Measurements from ENCODE around the gene STAG3. TPM values are rescaled to one million over a fixed set of nuclear protein-coding genes. Genes with fewer than 3 reads are reported as not detected.
A peak's percentile ranks its signal among the peaks of the same experiment; 100 is the strongest.

The STAG3 gene
- total and polyA plus RNA-seq, 2 experiments from 2014 or later: 1.0 to 4.8 TPM

DNA sequence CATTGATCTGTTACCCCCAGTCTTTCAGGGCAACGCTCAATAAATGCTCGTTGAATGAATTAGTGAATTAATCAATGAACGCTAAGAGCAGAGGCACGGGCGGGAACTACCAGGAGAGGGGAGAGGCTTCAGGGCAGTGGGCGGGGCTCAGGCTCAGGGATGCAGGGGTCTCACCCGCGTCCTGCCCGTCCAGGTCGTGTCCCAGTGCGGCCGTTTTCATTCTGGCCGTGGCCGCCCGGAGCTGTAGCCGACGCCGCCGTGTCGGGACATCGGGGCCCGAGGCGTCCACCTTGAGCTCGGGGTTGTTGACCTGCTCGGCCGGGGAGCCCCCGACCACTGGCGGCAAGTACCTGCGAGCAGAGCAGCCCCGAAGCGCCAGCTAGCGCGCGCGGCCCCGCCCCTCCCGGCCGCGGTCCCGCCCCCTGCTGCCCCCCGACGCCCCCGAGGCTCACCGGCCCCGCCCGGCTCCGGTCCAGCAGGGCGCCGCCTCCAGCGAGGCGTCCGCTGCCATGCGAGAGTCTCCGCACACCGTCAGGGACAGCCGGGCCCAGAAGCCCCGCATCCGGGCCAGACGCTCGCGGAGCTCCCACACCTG lies 6.5 kb upstream of the STAG3 start:
- H3K4me2 ChIP-seq: peak overlapping the region; percentile 93
- WGBS (ENCODE audit: low lambda C conversion rate, missing lambda C conversion rate): 6% methylated on average over 24 of the region's 61 CpGs
- peaks cover 18% of the 10 kb centered on the region for H3K27me3 ChIP-seq
- DNase-seq (ENCODE audit: low spot score): peak; percentile 53
- H4K20me1 ChIP-seq (ENCODE audit: insufficient read depth, poor library complexity, severe bottlenecking): no peaks in the 10 kb centered on the region
- H2AFZ ChIP-seq: peak overlapping the region; percentile 52
- TF ChIP-seq EZH2phosphoT487 (IDR thresholded peaks at IDR 0.05; ENCODE audit: low read depth, severe bottlenecking, unreplicated experiment): no peak
- TF ChIP-seq, protein P1, sequence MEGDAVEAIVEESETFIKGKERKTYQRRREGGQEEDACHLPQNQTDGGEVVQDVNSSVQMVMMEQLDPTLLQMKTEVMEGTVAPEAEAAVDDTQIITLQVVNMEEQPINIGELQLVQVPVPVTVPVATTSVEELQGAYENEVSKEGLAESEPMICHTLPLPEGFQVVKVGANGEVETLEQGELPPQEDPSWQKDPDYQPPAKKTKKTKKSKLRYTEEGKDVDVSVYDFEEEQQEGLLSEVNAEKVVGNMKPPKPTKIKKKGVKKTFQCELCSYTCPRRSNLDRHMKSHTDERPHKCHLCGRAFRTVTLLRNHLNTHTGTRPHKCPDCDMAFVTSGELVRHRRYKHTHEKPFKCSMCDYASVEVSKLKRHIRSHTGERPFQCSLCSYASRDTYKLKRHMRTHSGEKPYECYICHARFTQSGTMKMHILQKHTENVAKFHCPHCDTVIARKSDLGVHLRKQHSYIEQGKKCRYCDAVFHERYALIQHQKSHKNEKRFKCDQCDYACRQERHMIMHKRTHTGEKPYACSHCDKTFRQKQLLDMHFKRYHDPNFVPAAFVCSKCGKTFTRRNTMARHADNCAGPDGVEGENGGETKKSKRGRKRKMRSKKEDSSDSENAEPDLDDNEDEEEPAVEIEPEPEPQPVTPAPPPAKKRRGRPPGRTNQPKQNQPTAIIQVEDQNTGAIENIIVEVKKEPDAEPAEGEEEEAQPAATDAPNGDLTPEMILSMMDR (IDR thresholded peaks at IDR 0.05; ENCODE audit: poor library complexity): no peak
- TF ChIP-seq EZH2 (IDR thresholded peaks at IDR 0.05; ENCODE audit: borderline replicate concordance): no peak
- no peaks in the 10 kb centered on the region for H3K9me3 ChIP-seq (ENCODE audit: low read depth)
- H3K9me2 ChIP-seq (replicated peaks; ENCODE audit: insufficient read depth): no peaks in the 10 kb centered on the region
- H3K36me3 ChIP-seq (replicated peaks; ENCODE audit: insufficient read depth, low read depth): no peaks in the 10 kb centered on the region
- no peak overlapping the region for H3K27ac ChIP-seq
- no peaks in the 10 kb centered on the region for H3K79me2 ChIP-seq
- peaks cover 20% of the 10 kb centered on the region for H3K4me1 ChIP-seq (ENCODE audit: insufficient read depth)
- H3K4me3 ChIP-seq: peak overlapping the region; percentile 33

DNA sequence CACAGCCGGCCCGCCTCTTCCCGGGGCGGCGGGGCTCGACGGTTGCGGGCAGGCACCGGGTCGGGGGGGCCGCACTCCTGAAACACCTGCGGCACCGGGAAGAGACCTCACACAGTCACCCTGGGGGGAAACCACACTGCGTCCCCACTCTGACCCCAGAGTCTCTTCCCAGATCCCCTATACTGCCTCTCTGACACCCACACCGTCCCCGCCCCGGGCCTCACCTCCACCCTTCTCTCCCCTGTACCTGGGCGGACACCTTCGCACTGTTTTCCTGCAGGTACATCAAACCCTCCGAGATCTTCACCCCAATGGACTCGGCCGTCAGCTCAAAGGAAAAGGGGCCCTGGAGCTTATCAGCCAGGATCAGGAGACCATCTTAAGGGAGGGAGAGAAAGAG lies 5.9 kb upstream of the STAG3 start:
- H3K27me3 ChIP-seq: peaks cover 17% of the 10 kb centered on the region
- H3K27ac ChIP-seq: no peak overlapping the region
- no peak overlapping the region for H3K4me3 ChIP-seq
- H3K9me3 ChIP-seq (ENCODE audit: low read depth): no peaks in the 10 kb centered on the region
- no peak for DNase-seq (ENCODE audit: low spot score)
- H4K20me1 ChIP-seq (ENCODE audit: insufficient read depth, poor library complexity, severe bottlenecking): no peaks in the 10 kb centered on the region
- no peaks in the 10 kb centered on the region for H3K79me2 ChIP-seq
- peak overlapping the region; percentile 93 for H3K4me2 ChIP-seq
- peaks cover 20% of the 10 kb centered on the region for H3K4me1 ChIP-seq (ENCODE audit: insufficient read depth)
- H2AFZ ChIP-seq: no peak overlapping the region
- TF ChIP-seq EZH2 (IDR thresholded peaks at IDR 0.05; ENCODE audit: borderline replicate concordance): no peak
- TF ChIP-seq EZH2phosphoT487 (IDR thresholded peaks at IDR 0.05; ENCODE audit: low read depth, severe bottlenecking, unreplicated experiment): no peak
- TF ChIP-seq, protein P1 (IDR thresholded peaks at IDR 0.05; ENCODE audit: poor library complexity): no peak
- no peaks in the 10 kb centered on the region for H3K9me2 ChIP-seq (replicated peaks; ENCODE audit: insufficient read depth)
- WGBS (ENCODE audit: low lambda C conversion rate, missing lambda C conversion rate): 33% methylated on average over 12 of the region's 22 CpGs
- no peaks in the 10 kb centered on the region for H3K36me3 ChIP-seq (replicated peaks; ENCODE audit: insufficient read depth, low read depth)

DNA sequence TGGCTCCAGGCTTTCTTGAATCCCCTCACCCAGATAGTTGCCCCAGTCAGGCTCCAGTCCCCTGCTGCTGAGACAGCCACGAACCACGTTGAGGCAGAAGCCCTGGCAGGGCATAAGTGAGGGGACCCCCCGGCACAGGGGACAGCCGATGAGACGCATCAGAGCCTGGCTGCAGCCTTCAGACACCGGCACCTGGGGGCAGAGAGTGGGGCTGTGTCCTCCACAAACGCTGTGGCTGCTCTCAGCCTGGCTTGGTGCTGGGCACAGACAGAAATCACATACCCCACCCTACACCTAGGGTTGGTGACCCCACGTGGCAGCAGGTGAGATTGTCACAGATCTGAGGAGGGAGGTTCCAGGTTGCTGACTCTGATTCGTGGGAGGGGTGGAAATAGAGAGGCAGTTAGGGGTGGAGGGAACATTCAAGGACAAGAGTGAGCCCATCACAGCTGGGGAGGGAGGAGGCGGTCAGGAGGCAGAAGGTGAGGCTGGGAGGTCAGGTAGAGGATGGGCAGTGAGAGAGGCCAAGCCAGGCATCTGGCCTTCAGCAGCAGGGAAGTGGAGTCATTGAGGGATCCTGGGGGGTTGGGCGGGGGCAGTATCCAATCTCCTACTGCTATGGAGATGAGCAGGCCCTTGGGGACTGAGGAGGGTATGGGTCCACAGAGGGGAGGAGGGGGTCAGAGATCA lies 3.8 kb upstream of the STAG3 start:
- Histone ChIP-seq H2AFZ (no peak overlapping the region), H3K9me3 (ENCODE audit: low read depth) (no peaks in the 10 kb centered on the region), H3K4me1 (ENCODE audit: insufficient read depth) (peaks cover 11% of the 10 kb centered on the region), H4K20me1 (ENCODE audit: insufficient read depth, poor library complexity, severe bottlenecking) (no peaks in the 10 kb centered on the region), H3K27me3 (peaks cover 15% of the 10 kb centered on the region), H3K9me2 (replicated peaks; ENCODE audit: insufficient read depth) (no peaks in the 10 kb centered on the region), H3K4me3 (no peak overlapping the region), H3K36me3 (replicated peaks; ENCODE audit: insufficient read depth, low read depth) (no peaks in the 10 kb centered on the region), H3K79me2 (no peaks in the 10 kb centered on the region), H3K4me2 (no peak overlapping the region), H3K27ac (no peak overlapping the region)
- TF ChIP-seq EZH2phosphoT487 (IDR thresholded peaks at IDR 0.05; ENCODE audit: low read depth, severe bottlenecking, unreplicated experiment): no peak
- TF ChIP-seq, protein P1 (IDR thresholded peaks at IDR 0.05; ENCODE audit: poor library complexity): no peak
- no peak for TF ChIP-seq EZH2 (IDR thresholded peaks at IDR 0.05; ENCODE audit: borderline replicate concordance)
- 93% methylated on average over 11 of the region's 11 CpGs for WGBS (ENCODE audit: low lambda C conversion rate, missing lambda C conversion rate)
- no peak for DNase-seq (ENCODE audit: low spot score)
